Body of pancreas (tissue), 4 donors: ENCODE results near the gene DBX2. TPM values are rescaled to one million over a fixed set of nuclear protein-coding genes. Genes with fewer than 3 reads are reported as not detected.

Experiments used
- ATAC-seq: fragments of 150-250 bp; one replicate; pipeline ENCODE4 v1.9.1; 2016
- DNase-seq, 4 donors: peaks; one replicate each; pipeline ENCODE4 v3.0.0-alpha.2; 2019
- H3K27ac ChIP-seq, 4 donors: fragments of 200-600 bp; sonication (generic); 1 replicate in 3 of 4; 2 replicates in 1 of 4; pipeline versions ENCODE4 v1.5.1 to v1.6.1; 2016 to 2019; ENCODE audit warnings: mild to moderate bottlenecking in 1 of 4, mixed read lengths in 1 of 4, moderate library complexity in 1 of 4
- H3K27me3 ChIP-seq, 2 donors: fragments of 200-600 bp; sonication (generic); one replicate each; pipeline ENCODE4 v1.6.0; 2016; ENCODE audit warnings: mild to moderate bottlenecking in 1 of 2
- H3K36me3 ChIP-seq, 2 donors: fragments of 200-600 bp; sonication (generic); replicated peaks in 1 of 2; 2 replicates each; pipeline ENCODE4 v1.5.1; 2016; ENCODE audit warnings: low read depth in 2 of 2; ENCODE audit not compliant: insufficient read depth in 1 of 2
- H3K4me1 ChIP-seq: fragments of 200-600 bp; sonication (generic); one replicate; pipeline ENCODE4 v1.6.0; 2016
- H3K4me3 ChIP-seq, 2 donors: fragments of 200-600 bp; sonication (generic); 1 replicate in 1 of 2; 2 replicates in 1 of 2; pipeline ENCODE4 v1.5.1; 2016 to 2019
- H3K9me3 ChIP-seq, 3 donors: fragments of 200-600 bp; sonication (generic); 1 replicate in 2 of 3; 2 replicates in 1 of 3; pipeline ENCODE4 v1.5.1; 2016
- POLR2A ChIP-seq, 3 donors: fragments of 450-650 bp; IDR thresholded peaks; one replicate each; pipeline ENCODE4 v1.6.1; 2016; ENCODE audit warnings: antibody characterized with exemption in 3 of 3, mild to moderate bottlenecking in 2 of 3
- WGBS, 2 donors: methylation state at CpG; one replicate each; pipeline ENCODE4 v1.1.5; 2017; 5-methylcytosine and 5-hydroxymethylcytosine counted together
- intact Hi-C: fragments of 100-400 bp; cut with DNase I; formaldehyde crosslinking; loops from one replicate; pipeline ENCODE4 v1.15.1; 2023
- total RNA-seq, 2 donors: library from RNA; depleted of rRNA; stranded (reverse); fragments of >200 nt; gene quantifications; one replicate each; pipeline ENCODE4 v1.1.0, GENCODE V29; 2016
- TF ChIP-seq, protein P1 (sequence below), 7 experiments: fragments of 450-650 bp in 4 of 7; fragments of 200-600 bp in 3 of 7; sonication (generic) in 3 of 7; IDR thresholded peaks; one replicate each; pipeline ENCODE4 v1.5.1; 2016 to 2019; ENCODE audit warnings: antibody characterized with exemption in 7 of 7

The DBX2 gene
- total RNA-seq, 2 donors from 2014 or later, result not detected

- no peak overlapping the region for H3K4me3 ChIP-seq
- no peak overlapping the region for H3K27ac ChIP-seq
- TF ChIP-seq POLR2A (IDR thresholded peaks at IDR 0.05), result no peak
- TF ChIP-seq, protein P1, sequence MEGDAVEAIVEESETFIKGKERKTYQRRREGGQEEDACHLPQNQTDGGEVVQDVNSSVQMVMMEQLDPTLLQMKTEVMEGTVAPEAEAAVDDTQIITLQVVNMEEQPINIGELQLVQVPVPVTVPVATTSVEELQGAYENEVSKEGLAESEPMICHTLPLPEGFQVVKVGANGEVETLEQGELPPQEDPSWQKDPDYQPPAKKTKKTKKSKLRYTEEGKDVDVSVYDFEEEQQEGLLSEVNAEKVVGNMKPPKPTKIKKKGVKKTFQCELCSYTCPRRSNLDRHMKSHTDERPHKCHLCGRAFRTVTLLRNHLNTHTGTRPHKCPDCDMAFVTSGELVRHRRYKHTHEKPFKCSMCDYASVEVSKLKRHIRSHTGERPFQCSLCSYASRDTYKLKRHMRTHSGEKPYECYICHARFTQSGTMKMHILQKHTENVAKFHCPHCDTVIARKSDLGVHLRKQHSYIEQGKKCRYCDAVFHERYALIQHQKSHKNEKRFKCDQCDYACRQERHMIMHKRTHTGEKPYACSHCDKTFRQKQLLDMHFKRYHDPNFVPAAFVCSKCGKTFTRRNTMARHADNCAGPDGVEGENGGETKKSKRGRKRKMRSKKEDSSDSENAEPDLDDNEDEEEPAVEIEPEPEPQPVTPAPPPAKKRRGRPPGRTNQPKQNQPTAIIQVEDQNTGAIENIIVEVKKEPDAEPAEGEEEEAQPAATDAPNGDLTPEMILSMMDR (IDR thresholded peaks at IDR 0.05), result peak in 1 of 7 experiments; percentile 25
- H3K36me3 ChIP-seq, result no peaks in the 10 kb centered on the region
- H3K27me3 ChIP-seq, result no peaks in the 10 kb centered on the region
- no peaks in the 10 kb centered on the region for H3K9me3 ChIP-seq
- intact Hi-C loops, result no loop called here
- ATAC-seq (no peak), DNase-seq (no peak)
- no peaks in the 10 kb centered on the region for H3K4me1 ChIP-seq
- 25 to 33% methylated on average over 2 of the region's 2 CpGs for WGBS, 2 donors
Observed at GRCh38 chr12:44972746-44973421, 78.0 kb downstream of the DBX2 start.

- Histone ChIP-seq H3K4me1 (no peaks in the 10 kb centered on the region), H3K27me3 (no peaks in the 10 kb centered on the region), H3K27ac (no peak overlapping the region), H3K9me3 (no peaks in the 10 kb centered on the region), H3K36me3 (no peaks in the 10 kb centered on the region), H3K4me3 (no peak overlapping the region)
- no peak for ATAC-seq
- WGBS, 2 donors, result 72 to 78% methylated on average over 1 of the region's 1 CpG
- DNase-seq, result no peak
- intact Hi-C loops, result no loop called here
- TF ChIP-seq, protein P1 (IDR thresholded peaks at IDR 0.05), result no peak
- TF ChIP-seq POLR2A (IDR thresholded peaks at IDR 0.05), result no peak
Observed at GRCh38 chr12:44968965-44969364, 81.9 kb downstream of the DBX2 start.

Other genes starting within 250 kb of the DBX2 start
- gene NELL2, start 174.8 kb downstream of the DBX2 start, total RNA-seq, result 1 to 10 TPM in 1 of 2 donors, not detected in 1; 3.6 TPM
- 10 to 100 TPM; 24.4 to 28.0 TPM for gene ANO6, start 165.0 kb upstream of the DBX2 start, total RNA-seq